PC-3 (cell line): ENCODE results near the gene UBAP2. TPM values are rescaled to one million over a fixed set of nuclear protein-coding genes. Genes with fewer than 3 reads are reported as not detected.

Experiments
- ATAC-seq: fragments of 200-7000 bp; cut with Tn5 transposase; 2 replicates; pipeline ENCODE4 v1.9.1; 2020; ENCODE audit warnings: mild to moderate bottlenecking, moderate library complexity
- BruUV-seq: library from RNA; stranded (reverse); fragments of 400-500 nt; replicated peaks from 2 replicates; lab custom pipeline; 2021; lab: Mats Ljungman, UMichigan
- CTCF ChIA-PET: fragments of 300-600 bp; sonication (Branson Sonifier 250); formaldehyde crosslinking; loops from one replicate; lab custom pipeline; 2022; ENCODE audit warnings: antibody characterized with exemption; lab: Charles Lee
- POLR2A ChIA-PET: fragments of 300-600 bp; sonication (Branson Sonifier 250); formaldehyde crosslinking; loops from one replicate; lab custom pipeline; 2022; ENCODE audit warnings: antibody characterized with exemption; ENCODE audit not compliant: unreplicated experiment; lab: Charles Lee
- DNase-seq: peaks from one replicate; pipeline ENCODE4 v3.0.0-alpha.2; 2015
- H2AFZ ChIP-seq: fragments of 300-600 bp; sonication (generic); 2 replicates; pipeline ENCODE4 v1.6.0; 2016; ENCODE audit warnings: antibody characterized with exemption, low read length
- H3F3A ChIP-seq: fragments of 300-600 bp; sonication (generic); one replicate; pipeline ENCODE4 v1.6.0; 2017; ENCODE audit warnings: antibody characterized with exemption, low read length, control low read depth, mild to moderate bottlenecking; ENCODE audit not compliant: unreplicated experiment
- H3K27ac ChIP-seq: fragments of 300-600 bp; sonication (generic); 2 replicates; pipeline ENCODE4 v1.5.1; 2016; ENCODE audit warnings: mild to moderate bottlenecking, low read length
- H3K27me3 ChIP-seq: fragments of 300-600 bp; sonication (generic); 2 replicates; pipeline ENCODE4 v1.6.1; 2016; ENCODE audit warnings: low read length, mixed read lengths
- H3K36me3 ChIP-seq: fragments of 300-600 bp; sonication (generic); 2 replicates; pipeline ENCODE4 v1.6.1; 2016; ENCODE audit warnings: low read depth, mixed run types, low read length, mixed read lengths
- H3K4me1 ChIP-seq: fragments of 300-600 bp; sonication (generic); 2 replicates; pipeline ENCODE4 v1.5.1; 2016; ENCODE audit warnings: low read length; ENCODE audit not compliant: insufficient read depth
- H3K4me2 ChIP-seq: fragments of 300-600 bp; sonication (generic); 2 replicates; pipeline ENCODE4 v1.6.0; 2016; ENCODE audit warnings: low read length
- H3K4me3 ChIP-seq: fragments of 300-600 bp; sonication (generic); 2 replicates; pipeline ENCODE4 v1.5.1; 2016; ENCODE audit warnings: mild to moderate bottlenecking, low read length, mixed read lengths
- H3K79me2 ChIP-seq: fragments of 300-600 bp; sonication (generic); 2 replicates; pipeline ENCODE4 v1.6.1; 2017; ENCODE audit warnings: low read length, mixed read lengths
- H3K9ac ChIP-seq: fragments of 300-600 bp; sonication (generic); 2 replicates; pipeline ENCODE4 v1.6.0; 2016; ENCODE audit warnings: mild to moderate bottlenecking, low read length
- H3K9me2 ChIP-seq: fragments of 300-600 bp; sonication (generic); replicated peaks from 2 replicates; pipeline ENCODE4 v1.6.1; 2016; ENCODE audit warnings: mixed run types, low read length, mixed read lengths
- H3K9me3 ChIP-seq: fragments of 300-600 bp; sonication (generic); 2 replicates; pipeline ENCODE4 v1.6.1; 2016; ENCODE audit warnings: low read length, mixed read lengths
- H4K20me1 ChIP-seq: fragments of 300-600 bp; sonication (generic); 2 replicates; pipeline ENCODE4 v1.6.1; 2016; ENCODE audit warnings: low read length, mixed read lengths
- CTCF ChIP-seq: fragments of 300-600 bp; sonication (generic); conservative IDR thresholded peaks from 2 replicates; pipeline ENCODE4 v1.5.1; 2017; ENCODE audit warnings: antibody characterized with exemption, low read depth, mild to moderate bottlenecking, low read length
- EZH2 ChIP-seq: fragments of 300-600 bp; sonication (generic); IDR thresholded peaks from one replicate; pipeline ENCODE4 v1.6.1; 2017; ENCODE audit warnings: antibody characterized with exemption, mild to moderate bottlenecking, low read length; ENCODE audit not compliant: unreplicated experiment
- EZH2phosphoT487 ChIP-seq: fragments of 300-600 bp; sonication (generic); IDR thresholded peaks from 2 replicates; pipeline ENCODE4 v1.6.1; 2018; ENCODE audit warnings: mild to moderate bottlenecking, antibody characterized with exemption, low read length, borderline replicate concordance
- intact Hi-C: fragments of 100-400 bp; cut with micrococcal nuclease; formaldehyde crosslinking; loops from 2 replicates; pipeline ENCODE4 v1.9.0; 2023
- total RNA-seq: library from RNA; depleted of rRNA; stranded (reverse); fragments of >200 nt; gene quantifications from 2 replicates; pipeline ENCODE4 v1.2.3, GENCODE V29; 2014

The UBAP2 gene
- total RNA-seq, 1 experiment from 2014 or later: 12.6 TPM

GRCh38 chr9:33926746-33927485 is 121.8 kb downstream of the UBAP2 start:
- Histone ChIP-seq H3K27ac (no peak overlapping the region), H3K9me2 (no peaks in the 10 kb centered on the region), H3K79me2 (no peaks in the 10 kb centered on the region), H3F3A (no peaks in the 10 kb centered on the region), H3K4me3 (no peak overlapping the region), H3K9me3 (no peaks in the 10 kb centered on the region), H3K9ac (no peak overlapping the region), H3K4me1 (no peaks in the 10 kb centered on the region), H3K36me3 (peaks cover 28% of the 10 kb centered on the region), H3K4me2 (no peak overlapping the region), H4K20me1 (no peaks in the 10 kb centered on the region), H2AFZ (no peak overlapping the region), H3K27me3 (no peaks in the 10 kb centered on the region)
- TF ChIP-seq CTCF: no peak
- no peak for TF ChIP-seq EZH2
- no peak for TF ChIP-seq EZH2phosphoT487
- ATAC-seq (no peak), DNase-seq (no peak)
- ChIA-PET CTCF (no interaction called here), POLR2A (interaction anchor here (0.6 kb wide), 1 partner anchor 190 kb away, joined by 3 read pairs; no protein-coding TSS in a partner anchor)
- no TSS peak for BruUV-seq
- intact Hi-C loops: no loop called here

GRCh38 chr9:33924978-33925797 is 123.5 kb downstream of the UBAP2 start:
- DNase-seq: peak; percentile 57
- H3K27ac ChIP-seq: no peak overlapping the region
- H3K9me2 ChIP-seq: no peaks in the 10 kb centered on the region
- peaks cover 3% of the 10 kb centered on the region; the same call in 1 of the 2 replicates for H4K20me1 ChIP-seq
- H3F3A ChIP-seq: no peaks in the 10 kb centered on the region
- intact Hi-C loops: no loop called here
- no peak overlapping the region for H3K4me3 ChIP-seq
- H3K36me3 ChIP-seq: peaks cover 36% of the 10 kb centered on the region
- POLR2A ChIA-PET: no interaction called here
- no peaks in the 10 kb centered on the region for H3K27me3 ChIP-seq
- H3K9ac ChIP-seq: no peak overlapping the region
- ATAC-seq: peak; percentile 59
- TF ChIP-seq EZH2phosphoT487 (no peak), EZH2 (no peak), CTCF (peak; percentile 66)
- CTCF ChIA-PET: interaction anchor here (0.5 to 0.6 kb wide), 2 partner anchors 11 to 14 kb away, joined by 6 to 9 read pairs; no protein-coding TSS in a partner anchor
- no peaks in the 10 kb centered on the region for H3K79me2 ChIP-seq
- H3K4me2 ChIP-seq: no peak overlapping the region
- H3K9me3 ChIP-seq: no peaks in the 10 kb centered on the region
- no peaks in the 10 kb centered on the region for H3K4me1 ChIP-seq
- no peak overlapping the region for H2AFZ ChIP-seq
- no TSS peak for BruUV-seq
